C4-2B (cell line): Measurements from ENCODE around the gene ALDH1A3.

ENCODE experiments used
- CTCF ChIP-seq: fragments of 450-650 bp; conservative IDR thresholded peaks from 2 replicates; pipeline ENCODE4 v1.5.1; 2017; ENCODE audit warnings: mild to moderate bottlenecking
- ZFX ChIP-seq: fragments of 450-650 bp; IDR thresholded peaks from 2 replicates; pipeline ENCODE4 v1.6.1; 2017

DNA sequence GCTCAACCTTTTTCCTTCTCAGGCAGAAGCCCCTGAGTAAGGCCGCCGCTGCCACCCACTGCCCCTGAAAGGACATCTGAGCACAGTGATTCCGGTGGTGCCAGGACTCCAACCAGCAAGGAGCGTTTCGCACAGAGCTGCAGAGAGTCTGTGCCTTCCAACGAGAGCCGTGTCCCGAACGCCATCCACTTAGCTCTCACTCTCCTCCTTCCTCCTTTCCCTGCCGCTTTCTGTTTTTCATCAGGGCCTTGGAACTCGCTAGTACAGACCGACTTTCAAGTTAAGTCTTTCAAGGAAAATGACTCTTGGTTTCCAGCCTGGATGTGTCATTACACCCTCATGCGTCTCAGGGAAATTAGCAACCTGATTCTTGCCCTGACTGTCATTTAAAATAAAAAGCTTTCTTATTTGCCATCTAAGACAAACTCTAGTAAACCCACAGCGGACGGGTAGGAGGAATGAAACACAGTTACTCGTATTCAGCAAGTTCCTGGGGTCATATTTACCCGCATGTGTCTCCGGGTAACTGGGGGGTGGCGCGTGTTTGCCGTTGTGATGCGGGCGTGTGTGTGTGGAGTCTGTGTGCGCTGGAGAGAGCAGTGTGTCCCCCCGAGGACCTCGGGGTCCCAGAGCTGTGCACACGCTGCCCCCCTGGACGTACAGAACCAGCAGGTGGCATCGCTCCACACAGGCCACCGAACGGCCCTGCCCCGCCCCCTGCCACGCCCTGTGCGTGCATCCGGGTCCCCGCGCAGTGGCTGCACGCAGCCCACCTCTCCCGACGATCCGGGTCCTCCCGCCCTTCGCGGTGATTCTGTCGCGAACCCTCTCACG, 30.4 kb upstream of the ALDH1A3 start:
- TF ChIP-seq CTCF (no peak), ZFX (no peak)
